ENCODE measurements around the gene LRP8. TPM values are rescaled to one million over a fixed set of nuclear protein-coding genes. Genes with fewer than 3 reads are reported as not detected.
A peak's percentile ranks its signal among the peaks of the same experiment; 100 is the strongest.

Gene LRP8
- total and polyA plus RNA-seq, 2 of the 13 experiments (the other 11 are each of a cell fraction or from before 2014, with no cell fraction given) = 17.3 to 17.4 TPM

DNA sequence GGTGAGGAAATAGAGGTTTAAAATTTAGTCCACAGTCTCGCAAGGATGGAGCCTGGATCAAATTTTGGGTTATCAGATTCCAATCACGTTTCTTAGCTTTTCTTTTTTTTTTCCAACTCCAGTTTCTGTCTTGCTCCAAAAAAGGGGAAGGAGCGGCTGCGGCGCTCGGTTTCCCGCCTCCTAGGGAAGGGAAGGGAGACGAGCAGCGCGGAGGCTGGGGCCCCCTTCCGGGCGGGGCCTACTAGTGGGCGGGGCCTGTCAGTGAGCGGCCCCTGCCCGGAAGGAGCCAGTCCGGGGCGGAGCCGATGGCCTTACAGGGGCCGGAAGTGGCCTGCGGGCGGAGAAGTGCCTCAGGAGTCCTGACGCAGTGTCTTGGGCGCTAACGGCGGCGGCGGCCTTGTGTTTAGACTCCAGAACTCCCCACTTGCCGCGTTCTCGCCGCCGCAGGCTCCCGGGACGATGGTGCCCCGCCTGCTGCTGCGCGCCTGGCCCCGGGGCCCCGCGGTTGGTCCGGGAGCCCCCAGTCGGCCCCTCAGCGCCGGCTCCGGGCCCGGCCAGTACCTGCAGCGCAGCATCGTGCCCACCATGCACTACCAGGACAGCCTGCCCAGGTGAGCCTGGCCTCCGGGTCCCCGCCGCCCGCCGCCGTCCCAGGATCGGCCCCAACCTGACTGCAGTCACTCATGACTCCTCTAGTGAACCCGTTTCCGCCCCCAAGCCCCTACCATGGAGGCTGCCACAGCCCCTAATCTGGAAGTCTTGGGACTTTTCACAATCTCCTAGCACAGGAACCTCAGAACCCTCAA, 131.2 kb downstream of the LRP8 start, which contains the start of gene CPT2 (continued):
- TF ChIP-seq ISX (CRISPR knock-in tag; conservative IDR thresholded peaks at IDR 0.05) (no peak), SOX13 (IDR thresholded peaks at IDR 0.05) (no peak), SOX13 (CRISPR knock-in tag; conservative IDR thresholded peaks at IDR 0.05 in 1 of 2, IDR thresholded peaks at IDR 0.05 in 1 of 2) (no peak), NR2C2 (CRISPR knock-in tag; IDR thresholded peaks at IDR 0.05; ENCODE audit: borderline replicate concordance) (peak; percentile 8; the same call in 1 of the 2 replicates), POLR2AphosphoS2 (IDR thresholded peaks at IDR 0.05; ENCODE audit: low read depth, low read length) (no peak), SNAPC2 (CRISPR knock-in tag; IDR thresholded peaks at IDR 0.05) (no peak), NPAS2 (CRISPR knock-in tag; IDR thresholded peaks at IDR 0.05; ENCODE audit: borderline replicate concordance) (no peak), NAIF1 (CRISPR knock-in tag; IDR thresholded peaks at IDR 0.05; ENCODE audit: borderline replicate concordance) (no peak), NBN (conservative IDR thresholded peaks at IDR 0.05) (no peak), ZNF761 (CRISPR knock-in tag; conservative IDR thresholded peaks at IDR 0.05) (no peak), ZNF777 (CRISPR knock-in tag; IDR thresholded peaks at IDR 0.05) (no peak), MYNN (CRISPR knock-in tag; IDR thresholded peaks at IDR 0.05; ENCODE audit: low read depth) (no peak), XRCC5 (optimal IDR thresholded peaks at IDR 0.05; ENCODE audit: low read length) (no peak), ARID2 (CRISPR knock-in tag; IDR thresholded peaks at IDR 0.05; ENCODE audit: borderline replicate concordance) (peak; percentile 35; the same call in 1 of the 2 replicates), ZNF713 (CRISPR knock-in tag; IDR thresholded peaks at IDR 0.05) (no peak)
- TF ChIP-seq, protein P1, sequence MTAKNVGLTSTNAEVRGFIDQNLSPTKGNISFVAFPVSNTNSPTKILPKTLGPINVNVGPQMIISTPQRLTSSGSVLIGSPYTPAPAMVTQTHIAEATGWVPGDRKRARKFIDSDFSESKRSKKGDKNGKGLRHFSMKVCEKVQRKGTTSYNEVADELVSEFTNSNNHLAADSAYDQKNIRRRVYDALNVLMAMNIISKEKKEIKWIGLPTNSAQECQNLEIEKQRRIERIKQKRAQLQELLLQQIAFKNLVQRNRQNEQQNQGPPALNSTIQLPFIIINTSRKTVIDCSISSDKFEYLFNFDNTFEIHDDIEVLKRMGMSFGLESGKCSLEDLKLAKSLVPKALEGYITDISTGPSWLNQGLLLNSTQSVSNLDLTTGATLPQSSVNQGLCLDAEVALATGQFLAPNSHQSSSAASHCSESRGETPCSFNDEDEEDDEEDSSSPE (CRISPR knock-in tag; IDR thresholded peaks at IDR 0.05) = peak; percentile 88
- TF ChIP-seq, protein P2, sequence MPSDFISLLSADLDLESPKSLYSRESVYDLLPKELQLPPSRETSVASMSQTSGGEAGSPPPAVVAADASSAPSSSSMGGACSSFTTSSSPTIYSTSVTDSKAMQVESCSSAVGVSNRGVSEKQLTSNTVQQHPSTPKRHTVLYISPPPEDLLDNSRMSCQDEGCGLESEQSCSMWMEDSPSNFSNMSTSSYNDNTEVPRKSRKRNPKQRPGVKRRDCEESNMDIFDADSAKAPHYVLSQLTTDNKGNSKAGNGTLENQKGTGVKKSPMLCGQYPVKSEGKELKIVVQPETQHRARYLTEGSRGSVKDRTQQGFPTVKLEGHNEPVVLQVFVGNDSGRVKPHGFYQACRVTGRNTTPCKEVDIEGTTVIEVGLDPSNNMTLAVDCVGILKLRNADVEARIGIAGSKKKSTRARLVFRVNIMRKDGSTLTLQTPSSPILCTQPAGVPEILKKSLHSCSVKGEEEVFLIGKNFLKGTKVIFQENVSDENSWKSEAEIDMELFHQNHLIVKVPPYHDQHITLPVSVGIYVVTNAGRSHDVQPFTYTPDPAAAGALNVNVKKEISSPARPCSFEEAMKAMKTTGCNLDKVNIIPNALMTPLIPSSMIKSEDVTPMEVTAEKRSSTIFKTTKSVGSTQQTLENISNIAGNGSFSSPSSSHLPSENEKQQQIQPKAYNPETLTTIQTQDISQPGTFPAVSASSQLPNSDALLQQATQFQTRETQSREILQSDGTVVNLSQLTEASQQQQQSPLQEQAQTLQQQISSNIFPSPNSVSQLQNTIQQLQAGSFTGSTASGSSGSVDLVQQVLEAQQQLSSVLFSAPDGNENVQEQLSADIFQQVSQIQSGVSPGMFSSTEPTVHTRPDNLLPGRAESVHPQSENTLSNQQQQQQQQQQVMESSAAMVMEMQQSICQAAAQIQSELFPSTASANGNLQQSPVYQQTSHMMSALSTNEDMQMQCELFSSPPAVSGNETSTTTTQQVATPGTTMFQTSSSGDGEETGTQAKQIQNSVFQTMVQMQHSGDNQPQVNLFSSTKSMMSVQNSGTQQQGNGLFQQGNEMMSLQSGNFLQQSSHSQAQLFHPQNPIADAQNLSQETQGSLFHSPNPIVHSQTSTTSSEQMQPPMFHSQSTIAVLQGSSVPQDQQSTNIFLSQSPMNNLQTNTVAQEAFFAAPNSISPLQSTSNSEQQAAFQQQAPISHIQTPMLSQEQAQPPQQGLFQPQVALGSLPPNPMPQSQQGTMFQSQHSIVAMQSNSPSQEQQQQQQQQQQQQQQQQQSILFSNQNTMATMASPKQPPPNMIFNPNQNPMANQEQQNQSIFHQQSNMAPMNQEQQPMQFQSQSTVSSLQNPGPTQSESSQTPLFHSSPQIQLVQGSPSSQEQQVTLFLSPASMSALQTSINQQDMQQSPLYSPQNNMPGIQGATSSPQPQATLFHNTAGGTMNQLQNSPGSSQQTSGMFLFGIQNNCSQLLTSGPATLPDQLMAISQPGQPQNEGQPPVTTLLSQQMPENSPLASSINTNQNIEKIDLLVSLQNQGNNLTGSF (CRISPR knock-in tag; IDR thresholded peaks at IDR 0.05) = no peak
- TF ChIP-seq, protein P3, sequence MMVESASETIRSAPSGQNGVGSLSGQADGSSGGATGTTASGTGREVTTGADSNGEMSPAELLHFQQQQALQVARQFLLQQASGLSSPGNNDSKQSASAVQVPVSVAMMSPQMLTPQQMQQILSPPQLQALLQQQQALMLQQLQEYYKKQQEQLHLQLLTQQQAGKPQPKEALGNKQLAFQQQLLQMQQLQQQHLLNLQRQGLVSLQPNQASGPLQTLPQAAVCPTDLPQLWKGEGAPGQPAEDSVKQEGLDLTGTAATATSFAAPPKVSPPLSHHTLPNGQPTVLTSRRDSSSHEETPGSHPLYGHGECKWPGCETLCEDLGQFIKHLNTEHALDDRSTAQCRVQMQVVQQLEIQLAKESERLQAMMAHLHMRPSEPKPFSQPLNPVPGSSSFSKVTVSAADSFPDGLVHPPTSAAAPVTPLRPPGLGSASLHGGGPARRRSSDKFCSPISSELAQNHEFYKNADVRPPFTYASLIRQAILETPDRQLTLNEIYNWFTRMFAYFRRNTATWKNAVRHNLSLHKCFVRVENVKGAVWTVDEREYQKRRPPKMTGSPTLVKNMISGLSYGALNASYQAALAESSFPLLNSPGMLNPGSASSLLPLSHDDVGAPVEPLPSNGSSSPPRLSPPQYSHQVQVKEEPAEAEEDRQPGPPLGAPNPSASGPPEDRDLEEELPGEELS (CRISPR knock-in tag; IDR thresholded peaks at IDR 0.05) = no peak
- TF ChIP-seq, protein P4, sequence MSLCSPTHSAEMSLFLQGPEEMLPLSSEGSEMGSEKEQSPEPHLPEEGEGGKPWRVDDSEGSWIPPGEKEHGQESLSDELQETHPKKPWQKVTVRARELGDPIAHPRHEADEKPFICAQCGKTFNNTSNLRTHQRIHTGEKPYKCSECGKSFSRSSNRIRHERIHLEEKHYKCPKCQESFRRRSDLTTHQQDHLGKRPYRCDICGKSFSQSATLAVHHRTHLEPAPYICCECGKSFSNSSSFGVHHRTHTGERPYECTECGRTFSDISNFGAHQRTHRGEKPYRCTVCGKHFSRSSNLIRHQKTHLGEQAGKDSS (CRISPR knock-in tag; IDR thresholded peaks at IDR 0.05; ENCODE audit: borderline replicate concordance, low read depth) = peak; percentile 74
- TF ChIP-seq, protein P5, sequence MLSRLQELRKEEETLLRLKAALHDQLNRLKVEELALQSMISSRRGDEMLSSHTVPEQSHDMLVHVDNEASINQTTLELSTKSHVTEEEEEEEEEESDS (CRISPR knock-in tag; IDR thresholded peaks at IDR 0.05; ENCODE audit: borderline replicate concordance) = no peak; the same call in 1 of the 2 replicates
